K562 (cell line): Measurements from ENCODE around the gene SLC9A1. TPM values are rescaled to one million over a fixed set of nuclear protein-coding genes. Genes with fewer than 3 reads are reported as not detected.

ENCODE experiments used
- BDP1 ChIP-seq: IDR thresholded peaks from 3 replicates; pipeline ENCODE4 v1.6.1; 2011; ENCODE audit not compliant: insufficient read length, insufficient read depth
- HNRNPK ChIP-seq: fragments of 200-400 bp; formaldehyde crosslinking; IDR thresholded peaks from one replicate; pipeline ENCODE4 v1.6.1; 2018; ENCODE audit warnings: mild to moderate bottlenecking, low read depth, low read length; ENCODE audit not compliant: poor library complexity, severe bottlenecking
- JUN ChIP-seq, 2 experiments: sonication (generic) in 1 of 2; formaldehyde crosslinking in 1 of 2; IDR thresholded peaks; 2 replicates each; pipeline versions ENCODE4 v1.6.1 to v1.8.0; 2012 to 2022; ENCODE audit warnings: borderline replicate concordance in 2 of 2, mild to moderate bottlenecking in 2 of 2, improper control_type of control experiment in 1 of 2, low read depth in 1 of 2, low read length in 1 of 2, missing genetic modification reagents in 1 of 2
- MCM3 ChIP-seq: fragments of 450-650 bp; IDR thresholded peaks from 2 replicates; pipeline ENCODE4 v1.6.1; 2016
- NR2C1 ChIP-seq, 2 experiments: fragments of 450-650 bp; IDR thresholded peaks; 2 replicates each; pipeline ENCODE4 v1.6.1; 2017; ENCODE audit warnings: mild to moderate bottlenecking in 2 of 2, antibody characterized with exemption in 1 of 2, inconsistent platforms in 1 of 2, missing compliant biosample characterization in 1 of 2, missing genetic modification characterization in 1 of 2
- POLR3G ChIP-seq: IDR thresholded peaks from 2 replicates; pipeline ENCODE4 v1.6.1; 2011; ENCODE audit not compliant: insufficient read length, insufficient replicate concordance; ENCODE audit errors: extremely low read depth
- SAFB2 ChIP-seq: fragments of 200-400 bp; formaldehyde crosslinking; IDR thresholded peaks from 2 replicates; pipeline ENCODE4 v1.6.1; 2018; ENCODE audit warnings: borderline replicate concordance, low read length, low read depth, moderate library complexity; ENCODE audit not compliant: severe bottlenecking
- SNRNP70 ChIP-seq: fragments of 200-400 bp; formaldehyde crosslinking; optimal IDR thresholded peaks from 2 replicates; pipeline ENCODE3; 2017; ENCODE audit warnings: low read depth, low read length
- STAG1 ChIP-seq: sonication (generic); formaldehyde crosslinking; IDR thresholded peaks from 2 replicates; pipeline ENCODE4 v1.5.0; 2020; ENCODE audit warnings: missing genetic modification reagents, borderline replicate concordance
- SUPT5H ChIP-seq: fragments of 450-650 bp; IDR thresholded peaks from 2 replicates; pipeline ENCODE4 v1.6.1; 2016
- ZNF197 ChIP-seq: fragments of 200-800 bp; sonication (Bioruptor generic); IDR thresholded peaks from 2 replicates; pipeline ENCODE4 v1.6.1; 2016; ENCODE audit warnings: low read depth, missing genetic modification characterization, missing compliant biosample characterization
- polyA plus RNA-seq, 8 experiments: library from polyadenylated mRNA; depleted of rRNA in 4 of 8; stranded (reverse) in 5 of 8; unstranded in 3 of 8; fragments of >200 nt; fragmentation: Nextera tagmentation in 2 of 8; fragmentation: Illumina TruSeq in 1 of 8; extraction: Ambion mirVana in 2 of 8; extraction: Trizol in 1 of 8; gene quantifications; 2 replicates each; pipeline versions ENCODE4 v1.2.1 to v1.2.3, GENCODE V29; 2011 to 2014; ENCODE audit warnings: inconsistent platforms in 1 of 8, missing spikeins in 1 of 8
- total RNA-seq, 7 experiments: library from RNA; depleted of rRNA in 6 of 7; stranded (reverse); fragments of >200 nt in 6 of 7; fragmentation: Illumina TruSeq in 2 of 7; extraction: Trizol in 2 of 7; gene quantifications; 2 replicates each; pipeline versions ENCODE4 v1.2.1 to v1.2.3, GENCODE V29; 2011 to 2021; ENCODE audit warnings: low replicate concordance in 1 of 7
- TF ChIP-seq, protein P1 (sequence below): sonication (generic); formaldehyde crosslinking; IDR thresholded peaks from 2 replicates; pipeline ENCODE4 v1.8.0; 2022; ENCODE audit warnings: missing genetic modification reagents, mild to moderate bottlenecking, borderline replicate concordance
- TF ChIP-seq, protein P2 (sequence below), 2 experiments: IDR thresholded peaks; 2 replicates each; pipeline ENCODE4 v1.6.1; 2012; ENCODE audit warnings: improper control_type of control experiment in 2 of 2, low read depth in 2 of 2, low read length in 2 of 2, borderline replicate concordance in 1 of 2
- TF ChIP-seq, protein P3 (sequence below): fragments of 450-650 bp; conservative IDR thresholded peaks from 2 replicates; pipeline ENCODE4 v1.6.1; 2016; ENCODE audit warnings: missing genetic modification characterization, low read depth, mild to moderate bottlenecking, control low read depth, missing compliant biosample characterization
- TF ChIP-seq, protein P4 (sequence below): sonication (generic); formaldehyde crosslinking; IDR thresholded peaks from 2 replicates; pipeline ENCODE4 v1.8.1; 2023; ENCODE audit warnings: mild to moderate bottlenecking, missing genetic modification reagents
- TF ChIP-seq, protein P5 (sequence below): fragments of 450-650 bp; formaldehyde crosslinking; IDR thresholded peaks from 2 replicates; pipeline ENCODE4 v1.4.0; 2020; ENCODE audit warnings: mild to moderate bottlenecking, mixed read lengths

Gene SLC9A1
- total and polyA plus RNA-seq, 9 of the 15 experiments (the other 6 are each of a cell fraction or from before 2014, with no cell fraction given) = 0.59 to 14.4 (median 2.0) TPM

DNA sequence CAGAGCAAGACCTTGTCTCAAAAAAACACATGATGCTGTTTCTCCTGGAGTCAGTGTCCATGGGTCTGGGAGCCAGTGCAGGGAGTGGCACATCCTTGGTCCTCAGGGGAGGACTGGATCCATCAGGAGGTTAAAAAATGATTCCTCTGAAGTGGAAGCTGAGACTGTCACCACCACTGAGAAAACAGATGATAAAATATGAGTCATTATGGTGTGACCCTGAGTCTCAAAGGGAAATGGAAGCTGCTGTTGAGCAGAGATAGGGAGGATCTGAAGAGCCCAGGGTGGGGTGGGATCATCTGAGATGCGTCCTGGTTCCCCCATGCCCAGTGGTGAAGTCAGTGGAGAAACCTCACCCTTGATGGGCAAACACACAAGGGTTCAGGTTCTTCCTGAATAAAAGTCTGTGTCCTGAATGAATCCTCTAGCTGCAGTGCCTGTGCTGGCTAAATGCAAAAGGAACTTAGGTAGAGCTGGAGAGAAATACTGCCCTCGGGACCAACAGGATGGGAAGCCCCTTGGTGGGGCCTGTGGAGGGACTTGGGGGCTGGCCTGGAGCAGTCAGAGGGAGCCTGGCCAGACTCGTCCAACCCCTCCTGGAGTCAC lies 80.6 kb downstream of the SLC9A1 start (continued):
- TF ChIP-seq MCM3 (no peak), NR2C1 (IDR thresholded peaks at IDR 0.05) (peak; percentile 46; the same call in 1 of the 2 replicates), NR2C1 (tag; IDR thresholded peaks at IDR 0.05) (peak; percentile 61; the same call in 1 of the 2 replicates), ZNF197 (CRISPR knock-in tag) (peak; percentile 75; the same call in 1 of the 2 replicates), SAFB2 (no peak), POLR3G (no peak), HNRNPK (no peak), SUPT5H (no peak), STAG1 (CRISPR knock-in tag) (no peak), SNRNP70 (no peak), JUN (IDR thresholded peaks at IDR 0.05; ENCODE audit: borderline replicate concordance, low read depth, low read length) (peak; percentile 95), JUN (CRISPR knock-in tag; IDR thresholded peaks at IDR 0.05; ENCODE audit: borderline replicate concordance) (no peak), BDP1 (no peak)
- TF ChIP-seq, protein P1, sequence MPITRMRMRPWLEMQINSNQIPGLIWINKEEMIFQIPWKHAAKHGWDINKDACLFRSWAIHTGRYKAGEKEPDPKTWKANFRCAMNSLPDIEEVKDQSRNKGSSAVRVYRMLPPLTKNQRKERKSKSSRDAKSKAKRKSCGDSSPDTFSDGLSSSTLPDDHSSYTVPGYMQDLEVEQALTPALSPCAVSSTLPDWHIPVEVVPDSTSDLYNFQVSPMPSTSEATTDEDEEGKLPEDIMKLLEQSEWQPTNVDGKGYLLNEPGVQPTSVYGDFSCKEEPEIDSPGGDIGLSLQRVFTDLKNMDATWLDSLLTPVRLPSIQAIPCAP (CRISPR knock-in tag) = no peak
- TF ChIP-seq, protein P2, sequence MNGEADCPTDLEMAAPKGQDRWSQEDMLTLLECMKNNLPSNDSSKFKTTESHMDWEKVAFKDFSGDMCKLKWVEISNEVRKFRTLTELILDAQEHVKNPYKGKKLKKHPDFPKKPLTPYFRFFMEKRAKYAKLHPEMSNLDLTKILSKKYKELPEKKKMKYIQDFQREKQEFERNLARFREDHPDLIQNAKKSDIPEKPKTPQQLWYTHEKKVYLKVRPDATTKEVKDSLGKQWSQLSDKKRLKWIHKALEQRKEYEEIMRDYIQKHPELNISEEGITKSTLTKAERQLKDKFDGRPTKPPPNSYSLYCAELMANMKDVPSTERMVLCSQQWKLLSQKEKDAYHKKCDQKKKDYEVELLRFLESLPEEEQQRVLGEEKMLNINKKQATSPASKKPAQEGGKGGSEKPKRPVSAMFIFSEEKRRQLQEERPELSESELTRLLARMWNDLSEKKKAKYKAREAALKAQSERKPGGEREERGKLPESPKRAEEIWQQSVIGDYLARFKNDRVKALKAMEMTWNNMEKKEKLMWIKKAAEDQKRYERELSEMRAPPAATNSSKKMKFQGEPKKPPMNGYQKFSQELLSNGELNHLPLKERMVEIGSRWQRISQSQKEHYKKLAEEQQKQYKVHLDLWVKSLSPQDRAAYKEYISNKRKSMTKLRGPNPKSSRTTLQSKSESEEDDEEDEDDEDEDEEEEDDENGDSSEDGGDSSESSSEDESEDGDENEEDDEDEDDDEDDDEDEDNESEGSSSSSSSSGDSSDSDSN (IDR thresholded peaks at IDR 0.05; ENCODE audit: borderline replicate concordance in 1 of 2, low read depth in 2 of 2, low read length in 2 of 2) = peak in 1 of 2 experiments; percentile 71; a peak in 1 of 4 replicates
- TF ChIP-seq, protein P3, sequence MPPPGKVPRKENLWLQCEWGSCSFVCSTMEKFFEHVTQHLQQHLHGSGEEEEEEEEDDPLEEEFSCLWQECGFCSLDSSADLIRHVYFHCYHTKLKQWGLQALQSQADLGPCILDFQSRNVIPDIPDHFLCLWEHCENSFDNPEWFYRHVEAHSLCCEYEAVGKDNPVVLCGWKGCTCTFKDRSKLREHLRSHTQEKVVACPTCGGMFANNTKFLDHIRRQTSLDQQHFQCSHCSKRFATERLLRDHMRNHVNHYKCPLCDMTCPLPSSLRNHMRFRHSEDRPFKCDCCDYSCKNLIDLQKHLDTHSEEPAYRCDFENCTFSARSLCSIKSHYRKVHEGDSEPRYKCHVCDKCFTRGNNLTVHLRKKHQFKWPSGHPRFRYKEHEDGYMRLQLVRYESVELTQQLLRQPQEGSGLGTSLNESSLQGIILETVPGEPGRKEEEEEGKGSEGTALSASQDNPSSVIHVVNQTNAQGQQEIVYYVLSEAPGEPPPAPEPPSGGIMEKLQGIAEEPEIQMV = no peak
- TF ChIP-seq, protein P4, sequence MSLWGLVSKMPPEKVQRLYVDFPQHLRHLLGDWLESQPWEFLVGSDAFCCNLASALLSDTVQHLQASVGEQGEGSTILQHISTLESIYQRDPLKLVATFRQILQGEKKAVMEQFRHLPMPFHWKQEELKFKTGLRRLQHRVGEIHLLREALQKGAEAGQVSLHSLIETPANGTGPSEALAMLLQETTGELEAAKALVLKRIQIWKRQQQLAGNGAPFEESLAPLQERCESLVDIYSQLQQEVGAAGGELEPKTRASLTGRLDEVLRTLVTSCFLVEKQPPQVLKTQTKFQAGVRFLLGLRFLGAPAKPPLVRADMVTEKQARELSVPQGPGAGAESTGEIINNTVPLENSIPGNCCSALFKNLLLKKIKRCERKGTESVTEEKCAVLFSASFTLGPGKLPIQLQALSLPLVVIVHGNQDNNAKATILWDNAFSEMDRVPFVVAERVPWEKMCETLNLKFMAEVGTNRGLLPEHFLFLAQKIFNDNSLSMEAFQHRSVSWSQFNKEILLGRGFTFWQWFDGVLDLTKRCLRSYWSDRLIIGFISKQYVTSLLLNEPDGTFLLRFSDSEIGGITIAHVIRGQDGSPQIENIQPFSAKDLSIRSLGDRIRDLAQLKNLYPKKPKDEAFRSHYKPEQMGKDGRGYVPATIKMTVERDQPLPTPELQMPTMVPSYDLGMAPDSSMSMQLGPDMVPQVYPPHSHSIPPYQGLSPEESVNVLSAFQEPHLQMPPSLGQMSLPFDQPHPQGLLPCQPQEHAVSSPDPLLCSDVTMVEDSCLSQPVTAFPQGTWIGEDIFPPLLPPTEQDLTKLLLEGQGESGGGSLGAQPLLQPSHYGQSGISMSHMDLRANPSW = no peak
- TF ChIP-seq, protein P5, sequence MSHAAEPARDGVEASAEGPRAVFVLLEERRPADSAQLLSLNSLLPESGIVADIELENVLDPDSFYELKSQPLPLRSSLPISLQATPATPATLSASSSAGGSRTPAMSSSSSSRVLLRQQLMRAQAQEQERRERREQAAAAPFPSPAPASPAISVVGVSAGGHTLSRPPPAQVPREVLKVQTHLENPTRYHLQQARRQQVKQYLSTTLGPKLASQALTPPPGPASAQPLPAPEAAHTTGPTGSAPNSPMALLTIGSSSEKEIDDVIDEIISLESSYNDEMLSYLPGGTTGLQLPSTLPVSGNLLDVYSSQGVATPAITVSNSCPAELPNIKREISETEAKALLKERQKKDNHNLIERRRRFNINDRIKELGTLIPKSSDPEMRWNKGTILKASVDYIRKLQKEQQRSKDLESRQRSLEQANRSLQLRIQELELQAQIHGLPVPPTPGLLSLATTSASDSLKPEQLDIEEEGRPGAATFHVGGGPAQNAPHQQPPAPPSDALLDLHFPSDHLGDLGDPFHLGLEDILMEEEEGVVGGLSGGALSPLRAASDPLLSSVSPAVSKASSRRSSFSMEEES = no peak
